ENCODE results near the gene MYOM3.

The MYOM3 gene

GRCh38 chr1:24125456-24125855, 13.5 kb upstream of the MYOM3 start:
- Histone ChIP-seq H3K4me3 (ENCODE audit: insufficient read depth in 1 of 2, low read depth in 1 of 2, low read length in 2 of 2) (no peak overlapping the region), H3K79me1 (replicated peaks; ENCODE audit: low read length, poor library complexity, severe bottlenecking) (no peaks in the 10 kb centered on the region), H4K91ac (ENCODE audit: low read length) (no peak overlapping the region), H2BK120ac (ENCODE audit: low read depth, low read length) (no peak overlapping the region), H2AK5ac (ENCODE audit: low read length, severe bottlenecking) (no peak overlapping the region), H4K8ac (ENCODE audit: low read length) (no peak overlapping the region), H3K4me1 (ENCODE audit: control insufficient read depth, insufficient read depth, low read depth, low read length) (peaks cover 6% of the 10 kb centered on the region), H3K4ac (ENCODE audit: low read depth in 1 of 2, low read length in 2 of 2) (no peak overlapping the region), H3K4me2 (ENCODE audit: low read length, poor library complexity, severe bottlenecking) (no peak overlapping the region), H2BK5ac (ENCODE audit: low read depth, low read length, poor library complexity, severe bottlenecking) (no peak overlapping the region), H3K9me3 (ENCODE audit: control insufficient read depth, low read length) (peaks cover 5% of the 10 kb centered on the region), H2BK15ac (ENCODE audit: low read depth, poor library complexity, severe bottlenecking) (no peak overlapping the region), H3K9ac (ENCODE audit: low read length) (no peak overlapping the region), H3K14ac (ENCODE audit: low read length in 2 of 2) (no peak overlapping the region), H2BK12ac (ENCODE audit: low read length in 2 of 2) (no peak overlapping the region), H3K18ac (ENCODE audit: low read depth in 1 of 2, low read length in 2 of 2) (no peak overlapping the region), H3K23ac (ENCODE audit: low read length in 2 of 2) (no peak overlapping the region), H2AFZ (ENCODE audit: low read depth, low read length) (no peak overlapping the region), H3K27ac (ENCODE audit: low read length, poor library complexity, severe bottlenecking) (no peak overlapping the region), H3K27me3 (ENCODE audit: control insufficient read depth in 1 of 2, insufficient read depth in 1 of 2, low read length in 2 of 2) (peaks cover 0 to 36% of the 10 kb centered on the region in 2 experiments), H3K36me3 (ENCODE audit: control insufficient read depth in 1 of 2, insufficient read depth in 2 of 2, low read depth in 1 of 2, low read length in 2 of 2) (no peaks in the 10 kb centered on the region)
- 82% methylated on average over 2 of the region's 4 CpGs for WGBS
- DNase-seq = no peak

GRCh38 chr1:24124980-24125379, 13.0 kb upstream of the MYOM3 start:
- no peaks in the 10 kb centered on the region for H3K36me3 ChIP-seq (ENCODE audit: control insufficient read depth in 1 of 2, insufficient read depth in 2 of 2, low read depth in 1 of 2, low read length in 2 of 2)
- H3K4me3 ChIP-seq (ENCODE audit: insufficient read depth in 1 of 2, low read depth in 1 of 2, low read length in 2 of 2) = no peak overlapping the region
- peaks cover under 1% of the 10 kb centered on the region for H3K9me3 ChIP-seq (ENCODE audit: control insufficient read depth, low read length)
- H3K79me1 ChIP-seq (replicated peaks; ENCODE audit: low read length, poor library complexity, severe bottlenecking) = no peaks in the 10 kb centered on the region
- no peak overlapping the region for H3K14ac ChIP-seq (ENCODE audit: low read length in 2 of 2)
- H2AK5ac ChIP-seq (ENCODE audit: low read length, severe bottlenecking) = no peak overlapping the region
- no peak overlapping the region for H2BK5ac ChIP-seq (ENCODE audit: low read depth, low read length, poor library complexity, severe bottlenecking)
- no peak overlapping the region for H3K23ac ChIP-seq (ENCODE audit: low read length in 2 of 2)
- H2BK120ac ChIP-seq (ENCODE audit: low read depth, low read length) = no peak overlapping the region
- no peak for DNase-seq
- 100% methylated on average over 2 of the region's 2 CpGs for WGBS
- no peak overlapping the region for H3K9ac ChIP-seq (ENCODE audit: low read length)
- no peak overlapping the region for H4K91ac ChIP-seq (ENCODE audit: low read length)
- H3K27me3 ChIP-seq (ENCODE audit: control insufficient read depth in 1 of 2, insufficient read depth in 1 of 2, low read length in 2 of 2) = peaks cover 0 to 36% of the 10 kb centered on the region in 2 experiments
- no peak overlapping the region for H4K8ac ChIP-seq (ENCODE audit: low read length)
- H3K18ac ChIP-seq (ENCODE audit: low read depth in 1 of 2, low read length in 2 of 2) = no peak overlapping the region
- H2AFZ ChIP-seq (ENCODE audit: low read depth, low read length) = no peak overlapping the region
- H3K4me1 ChIP-seq (ENCODE audit: control insufficient read depth, insufficient read depth, low read depth, low read length) = peaks cover 10% of the 10 kb centered on the region
- no peak overlapping the region for H3K27ac ChIP-seq (ENCODE audit: low read length, poor library complexity, severe bottlenecking)
- no peak overlapping the region for H2BK15ac ChIP-seq (ENCODE audit: low read depth, poor library complexity, severe bottlenecking)
- no peak overlapping the region for H2BK12ac ChIP-seq (ENCODE audit: low read length in 2 of 2)
- H3K4ac ChIP-seq (ENCODE audit: low read depth in 1 of 2, low read length in 2 of 2) = no peak overlapping the region
- no peak overlapping the region for H3K4me2 ChIP-seq (ENCODE audit: low read length, poor library complexity, severe bottlenecking)

DNA sequence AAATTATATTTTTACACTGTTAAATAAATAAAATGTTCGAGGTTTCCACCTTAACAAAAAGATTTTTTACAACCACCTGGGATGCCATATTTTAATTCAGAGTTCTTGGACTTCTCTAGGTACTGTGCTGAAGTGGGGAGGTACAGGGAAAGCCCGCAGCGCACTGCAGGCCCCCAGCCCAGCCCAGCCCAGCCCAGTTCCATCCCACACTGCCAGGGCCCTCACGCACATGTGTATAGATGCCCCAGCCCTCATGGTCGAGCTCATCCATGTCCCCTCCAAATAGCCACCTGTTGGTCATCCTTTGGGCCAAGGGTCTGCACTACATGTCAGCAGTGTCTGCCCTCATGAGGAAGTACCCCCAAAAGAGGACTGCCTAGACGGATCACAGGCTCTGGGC, 11.7 kb upstream of the MYOM3 start:
- Histone ChIP-seq H3K27me3 (ENCODE audit: control insufficient read depth in 1 of 2, insufficient read depth in 1 of 2, low read length in 2 of 2) (peaks cover 0 to 46% of the 10 kb centered on the region in 2 experiments), H3K27ac (ENCODE audit: low read length, poor library complexity, severe bottlenecking) (no peak overlapping the region), H2AK5ac (ENCODE audit: low read length, severe bottlenecking) (no peak overlapping the region), H3K4me1 (ENCODE audit: control insufficient read depth, insufficient read depth, low read depth, low read length) (peaks cover 12% of the 10 kb centered on the region), H3K79me1 (replicated peaks; ENCODE audit: low read length, poor library complexity, severe bottlenecking) (no peaks in the 10 kb centered on the region), H2AFZ (ENCODE audit: low read depth, low read length) (no peak overlapping the region), H3K18ac (ENCODE audit: low read depth in 1 of 2, low read length in 2 of 2) (no peak overlapping the region), H3K4ac (ENCODE audit: low read depth in 1 of 2, low read length in 2 of 2) (no peak overlapping the region), H3K9ac (ENCODE audit: low read length) (no peak overlapping the region), H2BK120ac (ENCODE audit: low read depth, low read length) (no peak overlapping the region), H3K36me3 (ENCODE audit: control insufficient read depth in 1 of 2, insufficient read depth in 2 of 2, low read depth in 1 of 2, low read length in 2 of 2) (no peaks in the 10 kb centered on the region), H3K4me2 (ENCODE audit: low read length, poor library complexity, severe bottlenecking) (no peak overlapping the region), H3K23ac (ENCODE audit: low read length in 2 of 2) (no peak overlapping the region), H2BK12ac (ENCODE audit: low read length in 2 of 2) (no peak overlapping the region), H4K91ac (ENCODE audit: low read length) (no peak overlapping the region), H2BK15ac (ENCODE audit: low read depth, poor library complexity, severe bottlenecking) (no peak overlapping the region), H2BK5ac (ENCODE audit: low read depth, low read length, poor library complexity, severe bottlenecking) (no peak overlapping the region), H3K9me3 (ENCODE audit: control insufficient read depth, low read length) (no peaks in the 10 kb centered on the region), H3K14ac (ENCODE audit: low read length in 2 of 2) (no peak overlapping the region), H3K4me3 (ENCODE audit: insufficient read depth in 1 of 2, low read depth in 1 of 2, low read length in 2 of 2) (no peak overlapping the region), H4K8ac (ENCODE audit: low read length) (no peak overlapping the region)
- no peak for DNase-seq
- WGBS = 58% methylated on average over 5 of the region's 6 CpGs

- Histone ChIP-seq H2BK15ac (ENCODE audit: low read depth, poor library complexity, severe bottlenecking) (no peak overlapping the region), H4K91ac (ENCODE audit: low read length) (no peak overlapping the region), H3K27ac (ENCODE audit: low read length, poor library complexity, severe bottlenecking) (no peak overlapping the region), H2AK5ac (ENCODE audit: low read length, severe bottlenecking) (no peak overlapping the region), H2BK12ac (ENCODE audit: low read length in 2 of 2) (no peak overlapping the region), H3K18ac (ENCODE audit: low read depth in 1 of 2, low read length in 2 of 2) (no peak overlapping the region), H4K8ac (ENCODE audit: low read length) (no peak overlapping the region), H3K79me1 (replicated peaks; ENCODE audit: low read length, poor library complexity, severe bottlenecking) (no peaks in the 10 kb centered on the region), H3K4me2 (ENCODE audit: low read length, poor library complexity, severe bottlenecking) (no peak overlapping the region), H3K9ac (ENCODE audit: low read length) (no peak overlapping the region), H3K36me3 (ENCODE audit: control insufficient read depth in 1 of 2, insufficient read depth in 2 of 2, low read depth in 1 of 2, low read length in 2 of 2) (no peaks in the 10 kb centered on the region), H3K9me3 (ENCODE audit: control insufficient read depth, low read length) (no peaks in the 10 kb centered on the region), H3K4ac (ENCODE audit: low read depth in 1 of 2, low read length in 2 of 2) (no peak overlapping the region), H3K27me3 (ENCODE audit: control insufficient read depth in 1 of 2, insufficient read depth in 1 of 2, low read length in 2 of 2) (peaks cover 0 to 48% of the 10 kb centered on the region in 2 experiments), H2BK5ac (ENCODE audit: low read depth, low read length, poor library complexity, severe bottlenecking) (no peak overlapping the region), H3K4me1 (ENCODE audit: control insufficient read depth, insufficient read depth, low read depth, low read length) (peaks cover 13% of the 10 kb centered on the region), H3K4me3 (ENCODE audit: insufficient read depth in 1 of 2, low read depth in 1 of 2, low read length in 2 of 2) (no peak overlapping the region), H3K14ac (ENCODE audit: low read length in 2 of 2) (no peak overlapping the region), H2BK120ac (ENCODE audit: low read depth, low read length) (no peak overlapping the region), H3K23ac (ENCODE audit: low read length in 2 of 2) (no peak overlapping the region), H2AFZ (ENCODE audit: low read depth, low read length) (no peak overlapping the region)
- DNase-seq = no peak
- WGBS = 93% methylated on average over 7 of the region's 7 CpGs
Measured at GRCh38 chr1:24122776-24123175, 10.8 kb upstream of the MYOM3 start.
